GM15510 (cell line): Measurements from ENCODE around the gene ITGA6.

ENCODE experiments used
- POLR2A ChIP-seq: IDR thresholded peaks from 3 replicates; pipeline ENCODE4 v1.6.1; 2011; ENCODE audit warnings: borderline replicate concordance; ENCODE audit not compliant: insufficient read length; ENCODE audit errors: extremely low read depth

ITGA6 gene

GRCh38 chr2:172461591-172462372, 34.4 kb downstream of the ITGA6 start:
- no peak for TF ChIP-seq POLR2A

- no peak for TF ChIP-seq POLR2A
Measured at GRCh38 chr2:172462373-172462848, 35.0 kb downstream of the ITGA6 start.

GRCh38 chr2:172462849-172463381, 35.5 kb downstream of the ITGA6 start:
- TF ChIP-seq POLR2A = no peak

- no peak for TF ChIP-seq POLR2A
Measured at GRCh38 chr2:172464400-172465129, 37.2 kb downstream of the ITGA6 start.

- no peak for TF ChIP-seq POLR2A
Measured at GRCh38 chr2:172465417-172466334, 38.3 kb downstream of the ITGA6 start.

DNA sequence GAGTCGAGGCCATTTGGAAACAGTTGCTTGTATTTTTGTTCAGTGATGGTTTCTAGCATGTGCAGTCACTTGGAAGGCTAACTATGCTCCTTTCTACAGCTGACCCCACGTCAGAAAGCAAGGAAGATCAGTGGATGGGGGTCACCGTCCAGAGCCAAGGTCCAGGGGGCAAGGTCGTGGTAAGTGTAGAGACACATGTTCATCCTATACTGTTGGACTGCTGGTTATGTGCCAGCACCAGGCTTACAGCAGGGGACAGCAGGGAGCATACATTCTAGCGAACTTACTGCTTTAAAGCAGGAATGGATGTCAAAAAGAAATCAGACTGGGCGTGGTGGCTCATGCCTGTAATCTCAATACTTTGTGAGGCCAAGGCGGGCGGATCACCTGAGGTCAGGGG, 40.0 kb downstream of the ITGA6 start:
- TF ChIP-seq POLR2A = no peak

- TF ChIP-seq POLR2A = no peak
Measured at GRCh38 chr2:172470958-172471922, 43.9 kb downstream of the ITGA6 start.

DNA sequence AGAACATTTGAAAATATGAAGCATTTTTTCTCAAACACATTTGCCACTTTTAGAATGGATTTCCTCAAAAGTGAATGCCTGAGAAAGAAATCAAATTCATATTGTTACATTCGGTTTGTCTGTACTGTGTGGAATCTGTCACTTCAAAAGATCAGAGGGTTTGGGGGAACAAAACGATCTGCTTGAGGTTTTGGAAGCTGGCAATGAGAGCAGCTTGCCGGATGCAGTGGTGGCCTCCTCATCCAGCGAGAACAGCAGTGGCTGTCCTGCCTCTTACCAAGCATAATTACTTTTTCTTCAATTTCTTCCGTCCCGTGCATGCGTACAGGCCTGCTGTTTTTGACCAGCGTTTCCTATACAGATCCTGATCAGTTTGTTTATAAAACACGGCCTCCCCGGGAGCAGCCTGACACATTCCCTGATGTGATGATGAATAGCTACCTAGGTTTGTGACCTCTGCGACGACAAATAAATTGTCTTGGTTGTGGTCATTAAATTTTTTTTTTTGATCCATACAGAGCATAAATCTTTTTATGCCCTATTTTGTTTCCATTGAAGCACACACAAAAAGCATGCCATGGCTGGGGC, 45.2 kb downstream of the ITGA6 start:
- no peak for TF ChIP-seq POLR2A

GRCh38 chr2:172473167-172473566, 45.8 kb downstream of the ITGA6 start:
- TF ChIP-seq POLR2A = no peak

DNA sequence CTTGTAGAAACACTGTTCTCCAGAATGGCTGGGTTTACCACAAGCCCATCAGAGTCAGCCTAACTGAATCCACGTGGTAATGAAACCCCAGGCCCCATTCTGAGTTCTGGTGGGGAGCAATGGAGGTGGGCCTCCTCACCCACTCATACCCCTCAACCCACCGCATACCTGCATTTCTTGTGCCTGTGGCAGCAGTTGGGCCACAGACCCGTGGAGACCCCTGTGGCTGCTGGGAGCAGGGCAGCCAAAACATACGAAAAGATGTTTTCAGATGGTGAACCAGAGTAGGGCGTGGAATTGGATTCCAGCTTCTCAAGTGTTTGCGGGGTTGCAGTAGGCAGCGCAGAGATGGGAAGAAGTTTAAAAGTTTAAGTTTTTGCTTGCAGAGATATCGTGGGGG, 51.0 kb downstream of the ITGA6 start:
- TF ChIP-seq POLR2A = no peak

- no peak for TF ChIP-seq POLR2A
Measured at GRCh38 chr2:172480301-172481218, 53.2 kb downstream of the ITGA6 start.

- no peak for TF ChIP-seq POLR2A
Measured at GRCh38 chr2:172481507-172482262, 54.3 kb downstream of the ITGA6 start.

DNA sequence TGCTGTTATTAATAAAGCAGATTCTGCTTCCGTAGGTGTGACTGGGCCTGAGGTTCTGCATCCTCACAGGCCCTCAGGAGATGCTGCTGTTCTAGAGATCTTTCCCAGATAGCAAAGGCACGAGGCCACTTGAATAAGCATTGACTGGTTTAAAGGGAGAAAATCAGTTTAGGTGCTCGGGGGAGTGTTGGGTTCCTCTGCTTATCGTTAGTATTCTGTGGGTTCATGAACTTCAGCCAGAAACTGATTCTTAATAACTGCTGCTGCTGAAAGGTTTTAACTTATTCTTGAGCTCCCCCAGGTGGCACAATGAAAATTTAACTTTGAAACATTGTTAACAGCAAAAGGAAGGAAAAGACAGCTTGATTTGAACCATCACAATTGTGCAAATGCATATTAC, 56.9 kb downstream of the ITGA6 start:
- TF ChIP-seq POLR2A = no peak
